K562 (cell line): ENCODE results near the gene TTC28. TPM values are rescaled to one million over a fixed set of nuclear protein-coding genes. Genes with fewer than 3 reads are reported as not detected.

Experiments used
- ATAC-seq: fragments of 200-7000 bp; cut with Tn5 transposase; 3 replicates; pipeline ENCODE4 v1.9.1; 2020; ENCODE audit warnings: moderate library complexity
- BruUV-seq: library from RNA; stranded (reverse); fragments of 400-500 nt; replicated peaks from 2 replicates; lab custom pipeline; 2021; lab: Mats Ljungman, UMichigan
- CTCF ChIA-PET: fragments of 300-600 bp; formaldehyde crosslinking; extraction: SDS; loops from one replicate; lab custom pipeline; 2021; ENCODE audit warnings: low intra/inter-chr PET ratio; lab: Yijun Ruan, JAX
- POLR2A ChIA-PET: fragments of 300-600, 350-650 bp; sonication (Branson Sonifier 250); formaldehyde crosslinking; extraction: SDS; loops from one replicate; lab custom pipeline; 2021; ENCODE audit warnings: antibody characterized with exemption, inconsistent platforms; lab: Yijun Ruan, JAX
- DNase-seq, 4 experiments: peaks; one replicate each; pipeline versions ENCODE4 v3.0.0 to v3.0.0-alpha.2; 2011 to 2018; ENCODE audit warnings: low spot score in 3 of 4, mixed read lengths in 3 of 4; ENCODE audit errors: extremely low read depth in 1 of 4
- FAIRE-seq: peaks from 2 replicates; lab custom pipeline; 2011; peaks lifted over from hg19 to GRCh38; lab: Jason Lieb, UNC
- H2AFZ ChIP-seq: 2 replicates; pipeline ENCODE4 v1.6.0; 2011; ENCODE audit warnings: low read depth, low read length, control low read depth, inconsistent platforms
- H3K27ac ChIP-seq: fragments of 200-600 bp; 3 replicates; pipeline ENCODE4 v1.8.0; 2011; ENCODE audit warnings: low read depth, mild to moderate bottlenecking, control low read depth, inconsistent platforms, low read length, moderate library complexity, mixed read lengths; ENCODE audit errors: extremely low read depth
- H3K27me3 ChIP-seq, 2 experiments: fragments of 300-600 bp in 1 of 2; 2 replicates in 1 of 2; 3 replicates in 1 of 2; pipeline versions ENCODE4 v1.6.0 to v1.8.0; 2011; ENCODE audit warnings: inconsistent platforms in 2 of 2, low read length in 2 of 2, mild to moderate bottlenecking in 1 of 2, mixed read lengths in 1 of 2, moderate library complexity in 1 of 2; ENCODE audit not compliant: control insufficient read depth in 2 of 2, insufficient read depth in 2 of 2
- H3K36me3 ChIP-seq: fragments of 300-600 bp; 3 replicates; pipeline ENCODE4 v1.8.0; 2011; ENCODE audit warnings: mild to moderate bottlenecking, low read length, inconsistent platforms; ENCODE audit not compliant: control insufficient read depth, insufficient read depth
- H3K4me1 ChIP-seq, 2 experiments: fragments of 200-600 bp in 1 of 2; replicated peaks in 1 of 2; 2 replicates in 1 of 2; 3 replicates in 1 of 2; pipeline versions ENCODE4 v1.5.1 to v1.8.0; 2011; ENCODE audit warnings: inconsistent platforms in 2 of 2, low read length in 2 of 2, mild to moderate bottlenecking in 1 of 2, mixed read lengths in 1 of 2, moderate library complexity in 1 of 2; ENCODE audit not compliant: control insufficient read depth in 2 of 2, insufficient read depth in 2 of 2
- H3K4me2 ChIP-seq: 2 replicates; pipeline ENCODE4 v1.6.1; 2011; ENCODE audit warnings: low read length, control low read depth, inconsistent platforms, mixed read lengths; ENCODE audit not compliant: insufficient read depth
- H3K4me3 ChIP-seq: fragments of 200-600 bp; sonication (generic), shearing (Covaris generic); 2 replicates; pipeline ENCODE4 v1.5.1; 2016; ENCODE audit warnings: control low read depth, inconsistent platforms
- H3K79me2 ChIP-seq: fragments of 200-600 bp; 3 replicates; pipeline ENCODE4 v1.8.0; 2011; ENCODE audit warnings: low read length, inconsistent platforms; ENCODE audit not compliant: control insufficient read depth, insufficient read depth
- H3K9ac ChIP-seq, 2 experiments: 2 replicates each; pipeline versions ENCODE4 v1.6.0 to v1.6.1; 2011; ENCODE audit warnings: low read depth in 2 of 2, low read length in 2 of 2, control low read depth in 1 of 2, inconsistent platforms in 1 of 2, mild to moderate bottlenecking in 1 of 2, mixed read lengths in 1 of 2; ENCODE audit not compliant: insufficient read depth in 1 of 2
- H3K9me1 ChIP-seq: one replicate; pipeline ENCODE4 v1.6.0; 2011; ENCODE audit warnings: inconsistent platforms, mild to moderate bottlenecking, low read length, moderate library complexity; ENCODE audit not compliant: control insufficient read depth, insufficient read depth
- H3K9me3 ChIP-seq: replicated peaks from 2 replicates; pipeline ENCODE4 v1.5.1; 2011; ENCODE audit warnings: low read depth, low read length, inconsistent platforms; ENCODE audit not compliant: control insufficient read depth, insufficient read depth
- H4K20me1 ChIP-seq: replicated peaks from 2 replicates; pipeline ENCODE4 v1.6.1; 2011; ENCODE audit warnings: low read length, inconsistent platforms, mixed read lengths; ENCODE audit not compliant: control insufficient read depth, insufficient read depth
- CREBBP ChIP-seq: IDR thresholded peaks from one replicate; pipeline ENCODE4 v1.6.1; 2012; ENCODE audit warnings: low read depth, mild to moderate bottlenecking, control low read depth, inconsistent platforms, low read length
- DMBX1 ChIP-seq: fragments of 250-450 bp; sonication (Bioruptor Pico); IDR thresholded peaks from 2 replicates; pipeline ENCODE4 v1.8.0; 2022; ENCODE audit warnings: inconsistent platforms, mild to moderate bottlenecking, moderate library complexity, borderline replicate concordance
- HOMEZ ChIP-seq: fragments of 250-450 bp; sonication (Bioruptor Pico); IDR thresholded peaks from 2 replicates; pipeline ENCODE4 v1.4.0; 2020; ENCODE audit warnings: mild to moderate bottlenecking, moderate library complexity
- NFRKB ChIP-seq: fragments of 450-650 bp; IDR thresholded peaks from 2 replicates; pipeline ENCODE4 v1.6.1; 2016; ENCODE audit warnings: low read depth
- NR2F6 ChIP-seq: fragments of 450-650 bp; formaldehyde crosslinking; IDR thresholded peaks from 2 replicates; pipeline ENCODE4 v1.4.0; 2020; ENCODE audit warnings: mild to moderate bottlenecking
- RFX5 ChIP-seq: IDR thresholded peaks from 2 replicates; pipeline ENCODE4 v1.6.1; 2011; ENCODE audit warnings: low read depth, mild to moderate bottlenecking, improper control_type of control experiment, low read length
- ZC3H8 ChIP-seq: fragments of 450-650 bp; IDR thresholded peaks from 2 replicates; pipeline ENCODE4 v1.6.1; 2017
- ZFP30 ChIP-seq: fragments of 250-450 bp; sonication (Bioruptor Pico); IDR thresholded peaks from 2 replicates; pipeline ENCODE4 v1.8.0; 2022; ENCODE audit warnings: moderate library complexity, mild to moderate bottlenecking, inconsistent platforms, borderline replicate concordance
- ZNF23 ChIP-seq: fragments of 250-450 bp; sonication (Bioruptor Pico); IDR thresholded peaks from 2 replicates; pipeline ENCODE4 v1.4.0; 2020; ENCODE audit warnings: mild to moderate bottlenecking
- ZNF79 ChIP-seq: fragments of 250-450 bp; sonication (Bioruptor Pico); IDR thresholded peaks from 2 replicates; pipeline ENCODE4 v1.4.0; 2020; ENCODE audit warnings: low read depth, mild to moderate bottlenecking, moderate library complexity
- WGBS: fragments of 100-300 bp; shearing (Covaris generic); methylation state at CpG from one replicate; pipeline ENCODE4 v1.1.6; 2016; ENCODE audit warnings: low coverage, mixed read lengths; ENCODE audit not compliant: insufficient coverage; ENCODE audit errors: missing lambda C conversion rate; 5-methylcytosine and 5-hydroxymethylcytosine counted together
- in situ Hi-C: fragments of 300-500 bp; cut with MboI; formaldehyde crosslinking; loops from 4 replicates; pipeline ENCODE4 v1.15.0; 2018; ENCODE audit warnings: inconsistent platforms, mixed read lengths
- intact Hi-C: fragments of 100-400 bp; cut with micrococcal nuclease; formaldehyde crosslinking; loops from 2 replicates; pipeline ENCODE4 v1.14.2; 2022
- polyA plus RNA-seq, 8 experiments: library from polyadenylated mRNA; depleted of rRNA in 4 of 8; stranded (reverse) in 5 of 8; unstranded in 3 of 8; fragments of >200 nt; fragmentation: Nextera tagmentation in 2 of 8; fragmentation: Illumina TruSeq in 1 of 8; extraction: Ambion mirVana in 2 of 8; extraction: Trizol in 1 of 8; gene quantifications; 2 replicates each; pipeline versions ENCODE4 v1.2.1 to v1.2.3, GENCODE V29; 2011 to 2014; ENCODE audit warnings: inconsistent platforms in 1 of 8, missing spikeins in 1 of 8
- total RNA-seq, 7 experiments: library from RNA; depleted of rRNA in 6 of 7; stranded (reverse); fragments of >200 nt in 6 of 7; fragmentation: Illumina TruSeq in 2 of 7; extraction: Trizol in 2 of 7; gene quantifications; 2 replicates each; pipeline versions ENCODE4 v1.2.1 to v1.2.3, GENCODE V29; 2011 to 2021; ENCODE audit warnings: low replicate concordance in 1 of 7

The TTC28 gene
- total and polyA plus RNA-seq, 9 of the 15 experiments (the other 6 are each of a cell fraction or from before 2014, with no cell fraction given): 0.22 to 10.7 (median 3.1) TPM

DNA sequence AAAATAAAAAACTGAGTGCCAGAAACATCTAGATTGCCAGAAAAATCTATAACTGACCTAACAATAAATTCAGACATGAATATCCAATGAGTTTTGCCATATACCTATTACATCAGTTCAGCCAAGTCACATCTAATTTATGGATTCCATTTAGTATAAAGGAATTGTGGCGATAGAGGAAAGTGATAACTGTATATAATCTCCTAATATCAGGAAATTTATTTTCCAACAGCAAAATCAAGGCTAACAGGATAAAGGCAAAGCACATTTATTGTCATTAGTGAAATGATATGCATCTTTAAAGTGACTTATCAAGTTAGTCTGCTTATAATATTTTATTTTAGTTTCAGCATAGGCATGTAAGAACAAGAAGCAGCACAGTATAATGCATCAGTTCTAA lies 462.4 kb downstream of the TTC28 start:
- TF ChIP-seq ZNF23 (CRISPR knock-in tag) (no peak), ZC3H8 (no peak), NFRKB (no peak), DMBX1 (CRISPR knock-in tag) (no peak), RFX5 (no peak), NR2F6 (CRISPR knock-in tag) (no peak), ZFP30 (CRISPR knock-in tag) (no peak), CREBBP (no peak), ZNF79 (CRISPR knock-in tag) (no peak), HOMEZ (CRISPR knock-in tag) (no peak)
- intact Hi-C loops: no loop called here
- POLR2A ChIA-PET: no interaction called here
- ATAC-seq: no peak
- Histone ChIP-seq H2AFZ (no peak overlapping the region), H3K4me3 (no peak overlapping the region), H3K4me2 (no peak overlapping the region), H3K27ac (no peak overlapping the region), H3K79me2 (no peaks in the 10 kb centered on the region), H3K9ac (no peak overlapping the region), H3K9me1 (no peaks in the 10 kb centered on the region), H3K36me3 (no peaks in the 10 kb centered on the region), H3K4me1 (no peaks in the 10 kb centered on the region), H4K20me1 (no peaks in the 10 kb centered on the region), H3K9me3 (no peaks in the 10 kb centered on the region), H3K27me3 (no peaks in the 10 kb centered on the region)
- BruUV-seq: no TSS peak
- CTCF ChIA-PET: no interaction called here
- no peak for FAIRE-seq
- no peak for DNase-seq
- WGBS: 56% methylated on average over 1 of the region's 1 CpG
- in situ Hi-C loops: no loop called here
